GM12878 (cell line): ENCODE results near the gene SERPINI2. TPM values are rescaled to one million over a fixed set of nuclear protein-coding genes. Genes with fewer than 3 reads are reported as not detected.

Experiments used
- ATAC-seq: fragments of 200-7000 bp; cut with Tn5 transposase; 3 replicates; pipeline ENCODE4 v1.9.1; 2020; ENCODE audit warnings: mild to moderate bottlenecking, moderate library complexity
- BruUV-seq: library from RNA; stranded (reverse); fragments of 400-500 nt; replicated peaks from 2 replicates; lab custom pipeline; 2021; lab: Mats Ljungman, UMichigan
- CTCF ChIA-PET: fragments of 300-600 bp; sonication (Branson Sonifier 250); formaldehyde crosslinking; extraction: SDS; loops from one replicate; lab custom pipeline; 2021; ENCODE audit warnings: inconsistent platforms; lab: Yijun Ruan, JAX
- POLR2A ChIA-PET: fragments of 350-600 bp; formaldehyde crosslinking; extraction: SDS; loops from one replicate; lab custom pipeline; 2021; ENCODE audit warnings: inconsistent platforms; lab: Charles Lee
- RAD21 ChIA-PET: fragments of 300-600 bp; sonication (Branson Sonifier 250); formaldehyde crosslinking; loops from one replicate; lab custom pipeline; 2023; ENCODE audit warnings: antibody characterized with exemption; ENCODE audit not compliant: unreplicated experiment; lab: Charles Lee
- SMC1A ChIA-PET: fragments of 300-600 bp; sonication (Branson Sonifier 250); formaldehyde crosslinking; loops from one replicate; lab custom pipeline; 2023; ENCODE audit not compliant: unreplicated experiment, uncharacterized antibody; lab: Charles Lee
- DNase-seq: peaks from one replicate; pipeline ENCODE4 v3.0.0-alpha.2; 2011; ENCODE audit warnings: low read depth, low spot score
- FAIRE-seq: peaks from 3 replicates; lab custom pipeline; 2011; peaks lifted over from hg19 to GRCh38; lab: Jason Lieb, UNC
- H2AFZ ChIP-seq: 2 replicates; pipeline ENCODE4 v1.6.0; 2011; ENCODE audit warnings: low read depth, low read length, control low read depth; ENCODE audit not compliant: control insufficient read depth
- H3K27ac ChIP-seq: 2 replicates; pipeline ENCODE4 v1.5.1; 2011; ENCODE audit warnings: control low read depth; ENCODE audit not compliant: control insufficient read depth, insufficient read depth
- H3K27me3 ChIP-seq, 2 experiments: replicated peaks in 1 of 2; 2 replicates each; pipeline versions ENCODE4 v1.6.0 to v1.6.1; 2011; ENCODE audit warnings: low read length in 1 of 2; ENCODE audit not compliant: control insufficient read depth in 2 of 2, insufficient read depth in 2 of 2
- H3K36me3 ChIP-seq, 2 experiments: 2 replicates each; pipeline ENCODE4 v1.5.1; 2011; ENCODE audit warnings: low read length in 1 of 2; ENCODE audit not compliant: control insufficient read depth in 2 of 2, insufficient read depth in 2 of 2
- H3K4me1 ChIP-seq: 2 replicates; pipeline ENCODE4 v1.6.1; 2011; ENCODE audit warnings: mild to moderate bottlenecking, low read length, moderate library complexity, mixed read lengths; ENCODE audit not compliant: control insufficient read depth, insufficient read depth
- H3K4me2 ChIP-seq: 2 replicates; pipeline ENCODE4 v1.6.0; 2011; ENCODE audit warnings: control low read depth; ENCODE audit not compliant: control insufficient read depth, insufficient read depth
- H3K4me3 ChIP-seq: fragments of 200-600 bp; sonication (generic); 2 replicates; pipeline ENCODE4 v1.5.1; 2016
- H3K79me2 ChIP-seq: 2 replicates; pipeline ENCODE4 v1.6.0; 2011; ENCODE audit warnings: low read length; ENCODE audit not compliant: control insufficient read depth, insufficient read depth
- H3K9ac ChIP-seq: 2 replicates; pipeline ENCODE4 v1.8.0; 2011; ENCODE audit warnings: low read length, control low read depth, mixed read lengths; ENCODE audit not compliant: control insufficient read depth, insufficient read depth
- H3K9me3 ChIP-seq: replicated peaks from 3 replicates; pipeline ENCODE4 v1.5.1; 2011; ENCODE audit warnings: mild to moderate bottlenecking, low read length; ENCODE audit not compliant: control insufficient read depth, insufficient read depth
- H4K20me1 ChIP-seq: 2 replicates; pipeline ENCODE4 v1.6.0; 2011; ENCODE audit not compliant: control insufficient read depth, insufficient read depth
- ATF3 ChIP-seq: IDR thresholded peaks from 2 replicates; pipeline ENCODE4 v1.6.1; 2011; ENCODE audit warnings: low read depth, mild to moderate bottlenecking, low read length, moderate library complexity, borderline replicate concordance; ENCODE audit errors: extremely low read depth
- EZH2 ChIP-seq: IDR thresholded peaks from 2 replicates; pipeline ENCODE4 v1.6.1; 2012; ENCODE audit warnings: low read depth, mild to moderate bottlenecking, control low read depth, inconsistent platforms, low read length, borderline replicate concordance; ENCODE audit not compliant: control insufficient read depth
- KDM1A ChIP-seq: fragments of 200-600 bp; sonication (generic); IDR thresholded peaks from 2 replicates; pipeline ENCODE4 v1.6.1; 2016; ENCODE audit warnings: borderline replicate concordance
- KLF5 ChIP-seq: fragments of 450-650 bp; IDR thresholded peaks from 2 replicates; pipeline ENCODE4 v1.6.1; 2014; ENCODE audit warnings: mild to moderate bottlenecking; ENCODE audit not compliant: partially characterized antibody
- TAF1 ChIP-seq: IDR thresholded peaks from 2 replicates; pipeline ENCODE4 v1.6.1; 2011; ENCODE audit warnings: mild to moderate bottlenecking, low read depth, low read length, borderline replicate concordance
- TARDBP ChIP-seq: IDR thresholded peaks from 2 replicates; pipeline ENCODE4 v1.6.1; 2016; ENCODE audit warnings: borderline replicate concordance
- TCF3 ChIP-seq: IDR thresholded peaks from 2 replicates; pipeline ENCODE4 v1.6.1; 2012; ENCODE audit warnings: low read depth, mild to moderate bottlenecking, low read length, borderline replicate concordance; ENCODE audit not compliant: insufficient read depth
- ZNF217 ChIP-seq: fragments of 450-650 bp; IDR thresholded peaks from 2 replicates; pipeline ENCODE4 v1.6.1; 2017; ENCODE audit warnings: antibody characterized with exemption, mild to moderate bottlenecking
- WGBS: methylation state at CpG from one replicate; pipeline ENCODE4 v1.1.6; 2016; ENCODE audit warnings: low lambda C conversion rate; ENCODE audit not compliant: insufficient replicate concordance, insufficient coverage; ENCODE audit errors: missing lambda C conversion rate; 5-methylcytosine and 5-hydroxymethylcytosine counted together
- in situ Hi-C: fragments of 300-500 bp; cut with MboI; formaldehyde crosslinking; loops from 9 replicates; pipeline ENCODE4 v1.14.3; 2018; ENCODE audit warnings: mixed read lengths
- intact Hi-C: fragments of 100-400 bp; cut with micrococcal nuclease; formaldehyde crosslinking; loops from one replicate; pipeline ENCODE4 v1.14.2; 2022; ENCODE audit not compliant: unreplicated experiment
- polyA plus RNA-seq, 11 experiments: library from polyadenylated mRNA; depleted of rRNA in 4 of 11; unstranded in 6 of 11; stranded (reverse) in 5 of 11; fragments of >200 nt; fragmentation: Nextera tagmentation in 4 of 11; fragmentation: Illumina TruSeq in 1 of 11; extraction: Ambion mirVana in 4 of 11; extraction: Trizol in 1 of 11; gene quantifications; 1 replicate in 1 of 11; 2 replicates in 10 of 11; pipeline versions ENCODE4 v1.2.1 to v1.2.3, GENCODE V29; 2011 to 2016; ENCODE audit warnings: inconsistent platforms in 2 of 11, missing spikeins in 2 of 11, low read depth in 1 of 11
- total RNA-seq, 4 experiments: library from RNA; depleted of rRNA in 3 of 4; stranded (reverse); fragments of >200 nt in 3 of 4; fragmentation: Illumina TruSeq in 1 of 4; extraction: Trizol in 1 of 4; gene quantifications; 2 replicates each; pipeline versions ENCODE4 v1.2.1 to v1.2.3, GENCODE V29; 2013 to 2021

The SERPINI2 gene
- total and polyA plus RNA-seq, 10 of the 15 experiments (the other 5 are each of a cell fraction or from before 2014, with no cell fraction given), result 0.33 TPM; not detected in 9

GRCh38 chr3:167466966-167467365 is 6.9 kb downstream of the SERPINI2 start (continued):
- TF ChIP-seq ATF3, result no peak

GRCh38 chr3:167456157-167456799 is 17.6 kb downstream of the SERPINI2 start:
- intact Hi-C loops, result no loop called here
- H3K27ac ChIP-seq, result no peak overlapping the region
- H2AFZ ChIP-seq, result no peak overlapping the region
- no peaks in the 10 kb centered on the region for H3K36me3 ChIP-seq
- no peak overlapping the region for H3K4me3 ChIP-seq
- H3K9ac ChIP-seq, result no peak overlapping the region
- H3K4me2 ChIP-seq, result no peak overlapping the region
- ATAC-seq (no peak), FAIRE-seq (no peak), DNase-seq (no peak)
- in situ Hi-C loops, result no loop called here
- no peaks in the 10 kb centered on the region for H3K79me2 ChIP-seq
- H3K4me1 ChIP-seq, result no peaks in the 10 kb centered on the region
- no peaks in the 10 kb centered on the region for H4K20me1 ChIP-seq
- ChIA-PET SMC1A (no interaction called here), RAD21 (no interaction called here), POLR2A (no interaction called here), CTCF (no interaction called here)
- H3K9me3 ChIP-seq, result no peaks in the 10 kb centered on the region
- no peaks in the 10 kb centered on the region for H3K27me3 ChIP-seq
- 25% methylated on average over 6 of the region's 6 CpGs for whole genome bisulfite sequencing
- no TSS peak for BruUV-seq
- TF ChIP-seq TCF3, result no peak
- TF ChIP-seq ZNF217, result no peak
- no peak for TF ChIP-seq KLF5
- TF ChIP-seq TARDBP, result no peak
- TF ChIP-seq TAF1, result no peak
- no peak for TF ChIP-seq KDM1A
- no peak for TF ChIP-seq EZH2
- TF ChIP-seq, all 136 proteins: peak for 0
